Measurements from ENCODE around the gene LONRF2. TPM values are rescaled to one million over a fixed set of nuclear protein-coding genes. Genes with fewer than 3 reads are reported as not detected.

The LONRF2 gene
- polyA plus RNA-seq, 1 donor, result 4.7 TPM

DNA sequence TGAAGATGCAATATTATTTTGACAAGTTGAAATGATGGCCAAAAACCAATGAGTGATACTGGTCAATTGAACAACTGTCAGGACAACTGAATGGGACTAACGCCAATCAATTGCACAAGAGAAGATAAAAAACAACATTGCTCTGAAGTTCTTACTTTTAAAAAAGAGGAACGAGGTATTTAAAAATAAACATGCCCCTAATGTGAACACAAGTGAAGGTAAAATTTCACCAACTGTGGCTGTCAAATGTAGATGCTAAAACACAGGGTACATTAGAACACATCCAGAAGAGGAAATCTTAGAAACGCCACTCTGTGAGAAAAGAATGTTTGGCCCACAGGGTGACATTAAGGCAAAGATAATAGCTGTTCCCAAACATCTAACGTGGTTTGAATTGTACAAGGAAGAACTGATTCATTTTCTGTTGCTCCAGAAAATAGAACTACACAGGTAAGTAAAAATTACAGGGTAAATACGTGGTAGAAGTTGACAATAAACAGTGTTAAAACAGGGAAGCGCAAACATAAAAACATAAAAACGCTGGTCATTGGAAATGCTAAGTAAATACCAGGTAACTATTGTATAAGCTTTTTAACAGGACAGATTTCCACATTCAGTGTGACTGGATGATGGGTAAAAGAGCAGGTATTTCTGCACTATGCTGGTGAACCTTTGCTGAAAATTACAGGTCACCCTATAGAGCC, 20.3 kb downstream of the LONRF2 start:
- DNase-seq, result no peak

DNA sequence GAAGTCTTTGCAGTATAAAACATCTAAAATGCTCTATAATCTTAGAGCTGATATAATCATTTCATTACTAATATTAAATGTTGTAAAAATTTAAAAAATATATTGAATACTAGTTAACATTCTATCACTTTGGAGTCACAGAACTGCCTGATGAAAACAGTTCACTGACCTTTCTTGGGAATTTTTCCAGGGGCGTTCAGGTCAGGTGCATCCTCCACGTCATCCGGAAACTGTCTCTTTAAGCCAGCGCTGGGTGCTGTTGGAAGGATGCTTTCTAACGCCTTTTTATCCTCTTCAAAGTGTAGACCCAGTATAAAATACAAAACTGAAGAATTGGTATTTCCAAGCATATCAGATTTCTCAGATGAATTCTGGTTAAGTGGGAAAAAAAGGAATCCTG, 22.8 kb downstream of the LONRF2 start:
- no peak for DNase-seq

GRCh38 chr2:100297511-100297910, 24.8 kb downstream of the LONRF2 start:
- no peak for DNase-seq

GRCh38 chr2:100294162-100294497, 28.2 kb downstream of the LONRF2 start:
- DNase-seq, result no peak

GRCh38 chr2:100293341-100294161, 28.8 kb downstream of the LONRF2 start:
- no peak for DNase-seq

GRCh38 chr2:100292022-100292580, 30.2 kb downstream of the LONRF2 start:
- no peak for DNase-seq

GRCh38 chr2:100291152-100291970, 30.9 kb downstream of the LONRF2 start:
- no peak for DNase-seq

DNA sequence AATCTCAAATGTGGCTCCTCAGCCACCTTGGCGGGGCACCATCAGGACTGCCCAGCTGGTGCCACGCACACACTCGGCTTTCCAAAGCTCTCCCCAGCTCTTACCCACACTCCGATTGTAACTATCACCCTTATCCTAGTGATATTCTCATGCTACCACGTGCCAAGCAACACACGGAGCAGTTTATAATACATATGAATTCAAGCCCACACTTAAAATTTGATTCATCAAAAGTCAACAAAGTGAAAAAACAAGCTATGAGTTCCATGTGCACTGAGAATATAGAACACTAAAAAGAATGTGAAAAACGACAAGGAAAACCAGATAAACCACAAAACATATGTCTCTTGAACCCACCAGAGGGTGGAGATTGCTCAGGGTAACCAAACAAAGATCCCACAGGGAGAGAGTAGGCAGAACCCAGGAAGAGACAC, 31.6 kb downstream of the LONRF2 start:
- no peak for DNase-seq

GRCh38 chr2:100289020-100289419, 33.3 kb downstream of the LONRF2 start:
- no peak for DNase-seq

GRCh38 chr2:100286318-100286717, 36.0 kb downstream of the LONRF2 start:
- no peak for DNase-seq

DNA sequence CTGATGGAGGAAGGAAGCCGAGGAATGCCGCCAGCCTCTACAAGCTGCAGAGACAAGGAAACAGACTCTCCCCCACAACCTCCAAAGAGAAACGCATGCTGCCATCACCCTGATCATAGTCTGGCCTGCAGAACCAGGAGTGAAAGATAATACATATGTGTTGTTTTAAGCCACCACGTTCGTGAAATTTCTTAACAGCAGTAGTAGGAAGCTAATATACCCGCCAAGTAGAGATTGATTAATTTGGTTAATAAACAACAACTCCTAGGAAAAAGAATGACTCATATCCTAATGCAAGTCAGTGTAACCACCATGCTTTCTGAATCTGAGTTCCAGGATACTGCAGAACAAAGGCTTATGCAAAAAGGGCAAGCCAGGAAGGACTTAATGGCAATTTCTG, 36.6 kb downstream of the LONRF2 start:
- no peak for DNase-seq

DNA sequence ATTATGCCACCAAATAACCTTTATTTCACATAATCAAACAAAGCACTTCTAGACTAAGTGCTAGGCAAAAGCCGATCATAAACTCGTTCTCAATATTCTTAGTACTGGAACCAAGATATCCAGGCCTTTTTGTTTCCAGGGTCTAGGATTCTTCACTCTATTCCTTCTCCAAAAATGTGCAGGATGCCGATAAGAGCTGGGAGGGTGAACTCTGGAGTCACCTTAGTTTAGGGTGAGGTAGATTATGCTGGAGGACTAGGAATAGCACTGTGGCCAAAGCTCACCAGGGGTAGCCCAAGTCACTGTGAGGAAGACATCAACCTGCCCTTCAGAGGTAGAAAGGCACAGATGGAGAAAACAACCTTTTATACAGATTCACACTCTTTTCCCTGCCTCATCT, 37.3 kb downstream of the LONRF2 start:
- DNase-seq, result no peak

DNA sequence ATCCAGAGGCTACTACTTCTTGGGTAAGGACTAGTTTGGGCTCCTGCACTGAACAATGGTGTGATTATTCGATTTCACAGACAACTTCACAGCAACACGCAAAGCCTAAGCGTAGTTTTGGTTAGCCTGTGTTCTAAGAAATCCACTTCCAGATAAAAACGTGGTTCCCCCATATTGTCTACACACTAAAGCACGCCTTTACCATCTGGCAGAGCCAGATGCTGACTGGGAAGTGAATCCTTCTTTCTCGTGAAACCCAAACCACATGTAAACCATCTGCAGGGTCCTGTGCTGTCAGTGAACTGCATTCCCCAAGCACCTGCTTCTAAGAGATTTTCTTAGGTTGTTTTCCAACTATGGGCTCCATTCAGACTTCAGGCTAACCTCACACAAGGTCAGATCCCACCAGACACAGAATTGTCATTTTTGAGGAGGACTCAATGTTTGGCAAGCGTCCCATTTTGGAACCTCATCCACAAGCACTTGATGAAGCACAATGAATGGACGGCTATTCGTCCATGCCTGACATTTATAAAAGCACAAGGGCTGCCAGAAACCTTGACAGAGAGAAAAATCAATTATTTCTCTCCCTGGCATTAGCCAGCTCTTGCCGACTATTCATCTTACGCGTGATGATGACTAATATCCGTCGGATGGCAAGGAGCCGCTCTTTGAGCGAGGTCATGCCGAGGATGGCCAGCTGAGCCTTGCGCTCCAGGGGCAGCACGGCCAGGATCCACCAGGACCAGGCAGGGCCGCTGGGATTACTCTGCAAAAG, 38.4 kb downstream of the LONRF2 start:
- DNase-seq, result no peak

DNA sequence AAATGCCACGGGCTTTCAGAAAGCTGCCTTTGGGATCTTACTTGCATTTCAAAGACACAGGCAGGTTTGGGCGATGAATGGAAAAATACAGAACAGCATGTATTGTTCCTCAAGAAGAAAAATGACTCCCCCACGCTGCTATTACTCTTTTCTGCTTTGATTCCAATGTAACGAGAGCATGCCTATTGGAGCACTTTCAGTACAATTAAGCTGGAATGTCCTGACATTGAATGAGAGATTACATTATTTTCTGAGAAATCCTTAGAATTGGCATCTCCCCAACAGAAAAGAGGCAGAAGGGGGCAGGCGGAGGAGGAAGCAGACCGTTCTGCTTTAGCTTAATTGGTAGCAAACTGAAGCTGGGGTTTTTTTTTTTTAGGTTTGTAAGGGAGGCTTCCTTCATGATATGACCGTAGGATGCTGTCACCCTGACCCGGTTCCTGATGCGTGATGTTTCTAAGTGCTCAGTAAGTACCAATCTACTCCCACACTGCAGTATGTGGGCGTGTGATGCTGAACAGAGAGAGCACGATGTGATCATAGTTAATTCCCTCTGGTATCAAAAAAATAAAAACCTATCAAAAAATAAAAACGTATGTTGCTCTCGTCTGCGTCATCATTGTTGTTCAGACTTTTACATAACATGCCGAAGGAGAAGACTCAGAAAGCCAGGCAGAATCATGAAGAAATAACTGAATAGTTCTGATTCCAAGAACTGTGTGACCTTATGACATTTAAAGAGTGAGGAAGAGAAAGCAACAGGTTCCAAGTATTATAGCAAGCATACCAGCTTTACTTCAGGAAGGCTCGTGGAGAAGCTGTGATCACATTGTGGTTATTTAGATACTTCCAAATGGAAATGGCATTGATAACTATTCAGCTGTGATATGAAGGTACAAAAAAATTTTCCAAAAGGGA, 40.5 kb downstream of the LONRF2 start:
- no peak for DNase-seq

DNA sequence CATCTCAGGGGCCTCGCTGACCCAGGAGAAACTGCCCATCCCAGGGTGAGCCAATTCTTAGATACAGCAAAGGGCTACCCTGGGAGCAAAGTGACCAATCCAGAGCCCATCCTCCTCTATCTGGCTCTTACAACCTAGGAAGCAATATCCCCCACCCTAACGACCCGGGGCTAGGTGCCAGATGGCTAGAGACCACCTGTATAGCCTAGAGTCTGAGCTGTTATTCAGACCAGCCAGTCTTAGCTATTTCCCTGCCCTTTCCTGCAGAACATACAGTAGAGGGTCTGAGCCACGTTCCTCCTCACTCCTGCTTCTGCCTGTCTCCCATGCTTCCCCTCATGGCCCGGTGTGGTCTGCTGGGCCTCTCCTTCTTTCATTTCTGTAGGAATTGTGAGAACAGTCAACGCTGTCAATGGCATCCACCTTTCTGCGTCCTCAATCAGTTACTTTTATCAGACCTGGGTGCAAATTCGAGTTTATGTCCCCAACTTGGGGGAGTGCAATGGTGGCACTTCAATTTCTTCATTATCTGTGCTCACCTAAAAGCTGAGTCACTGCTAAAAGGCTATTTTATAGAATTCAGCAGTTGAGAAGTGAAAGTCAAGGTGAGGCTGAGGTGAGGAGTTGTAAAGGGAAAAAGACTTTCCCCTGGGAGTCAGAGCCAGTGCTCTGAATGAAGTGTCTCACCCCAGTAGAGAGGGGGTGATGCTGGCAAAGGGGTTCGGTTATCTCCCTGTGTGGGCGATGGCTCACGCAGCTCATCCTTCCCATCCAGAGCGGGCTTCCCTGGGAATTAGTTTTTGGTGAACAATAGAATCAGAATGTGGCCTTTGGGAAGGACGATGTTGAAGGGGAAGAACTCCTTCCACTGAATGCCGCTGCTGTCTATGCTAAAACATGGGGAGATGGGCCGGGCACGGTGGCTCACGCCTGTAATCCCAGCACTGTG, 42.4 kb downstream of the LONRF2 start:
- no peak for DNase-seq

- DNase-seq, result no peak
Measured at GRCh38 chr2:100278986-100279385, 43.3 kb downstream of the LONRF2 start.

DNA sequence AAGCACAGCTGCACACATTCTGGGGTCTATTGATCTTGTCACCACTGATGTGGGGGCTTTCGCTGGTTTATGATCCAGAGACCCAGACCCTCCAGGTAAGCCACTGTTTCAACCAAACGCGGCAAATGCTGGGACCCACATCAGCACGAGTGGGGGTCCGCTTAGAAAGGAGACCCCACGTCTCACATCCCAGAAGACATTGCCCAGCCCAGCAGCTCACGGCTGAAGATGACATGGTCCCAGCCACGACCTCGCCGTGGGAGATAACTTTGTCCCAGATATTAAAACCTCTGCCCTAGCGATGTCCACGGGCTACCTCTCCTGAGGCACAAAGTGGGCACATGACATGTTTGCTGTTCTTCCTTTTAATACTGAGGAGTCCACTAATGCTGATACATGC, 43.8 kb downstream of the LONRF2 start:
- DNase-seq, result no peak

GRCh38 chr2:100277540-100278207, 44.6 kb downstream of the LONRF2 start:
- DNase-seq, result no peak

DNA sequence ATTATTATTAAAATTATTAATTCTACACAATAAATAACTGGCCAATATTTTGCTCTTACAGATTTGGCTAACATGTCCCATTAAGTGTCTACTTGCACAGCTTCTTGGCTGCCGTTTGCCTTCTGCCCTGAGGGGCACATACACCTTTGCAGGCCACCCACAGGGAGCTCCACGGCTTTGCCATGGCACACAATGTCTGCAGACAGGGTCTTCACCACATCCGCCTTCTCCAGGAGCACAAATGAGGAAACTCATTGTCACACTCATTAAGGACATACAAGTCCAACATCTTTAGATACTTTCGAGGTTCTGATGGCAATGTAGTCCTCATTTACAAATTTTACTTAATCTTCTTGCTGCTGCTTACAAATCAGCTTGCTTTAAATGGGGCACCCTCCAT, 45.6 kb downstream of the LONRF2 start:
- no peak for DNase-seq

Data from left kidney (tissue), 2 donors.